ENCODE results near the gene WEE1.

DNA sequence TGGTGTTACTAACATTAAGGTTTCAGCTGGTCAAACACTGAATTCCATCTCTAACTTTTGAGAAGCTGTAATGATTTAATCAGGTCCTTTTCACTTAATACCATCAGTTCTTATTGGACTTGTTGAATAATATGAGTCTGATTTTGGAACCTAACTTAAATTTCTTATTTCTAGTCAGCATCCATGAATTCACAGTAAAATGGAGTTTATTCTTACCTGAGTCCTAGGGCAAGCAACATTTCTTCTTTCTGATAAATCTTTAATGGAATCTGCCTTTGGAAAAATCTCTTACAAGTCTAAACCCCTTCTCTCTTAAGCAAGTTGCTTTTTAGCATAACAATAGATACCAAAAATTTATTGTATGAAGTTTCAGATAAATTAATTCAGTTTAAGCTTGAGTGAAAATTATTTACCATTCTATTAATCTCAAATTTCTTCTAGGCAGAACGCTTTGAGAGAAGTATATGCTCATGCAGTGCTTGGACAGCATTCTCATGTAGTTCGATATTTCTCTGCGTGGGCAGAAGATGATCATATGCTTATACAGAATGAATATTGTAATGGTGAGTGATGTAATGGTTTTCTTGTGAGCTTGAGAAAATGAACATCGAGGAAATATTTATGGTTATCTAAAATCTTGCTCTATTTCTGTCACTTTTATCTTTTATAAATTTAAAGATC is 3.4 kb downstream of the WEE1 start:
- no peak for TF ChIP-seq BHLHE40 (IDR thresholded peaks at IDR 0.05; ENCODE audit: borderline replicate concordance)
- no peak for TF ChIP-seq ZNF384 (IDR thresholded peaks at IDR 0.05)
- no peak for TF ChIP-seq HDGF (IDR thresholded peaks at IDR 0.05; ENCODE audit: borderline replicate concordance)
- no peak for TF ChIP-seq ARNT (IDR thresholded peaks at IDR 0.05)
- no peak for TF ChIP-seq NFRKB (IDR thresholded peaks at IDR 0.05)
- no peak for TF ChIP-seq SUZ12 (IDR thresholded peaks at IDR 0.05)

All from HEK293T (cell line).